ENCODE data around the gene ADAMTSL2.

Gene ADAMTSL2

GRCh38 chr9:133522073-133522910 lies 12.2 kb upstream of the ADAMTSL2 start:
- TF ChIP-seq CTCF (IDR thresholded peaks at IDR 0.05; ENCODE audit: unreplicated experiment in 3 of 3), result no peak
- peak overlapping the region in 2 of 3 experiments; percentile 87 to 91 for H3K27ac Mint-ChIP-seq
- H3K27me3 Mint-ChIP-seq (ENCODE audit: low read depth), result peaks cover 4% of the 10 kb centered on the region
- H3K36me3 Mint-ChIP-seq (ENCODE audit: low read depth), result no peaks in the 10 kb centered on the region
- H3K4me1 Mint-ChIP-seq, result peaks cover 70% of the 10 kb centered on the region
- no peaks in the 10 kb centered on the region for H3K9me3 Mint-ChIP-seq
- peak overlapping the region; percentile 26 to 89 (median 85) for H3K4me3 Mint-ChIP-seq

- peak overlapping the region; percentile 65 to 89 (median 85) for H3K4me3 Mint-ChIP-seq
- no peaks in the 10 kb centered on the region for H3K36me3 Mint-ChIP-seq (ENCODE audit: low read depth)
- H3K27ac Mint-ChIP-seq, result peak overlapping the region; percentile 84 to 97 (median 87)
- TF ChIP-seq CTCF (IDR thresholded peaks at IDR 0.05; ENCODE audit: unreplicated experiment in 3 of 3), result no peak
- peaks cover 77% of the 10 kb centered on the region for H3K4me1 Mint-ChIP-seq
- H3K27me3 Mint-ChIP-seq (ENCODE audit: low read depth), result peaks cover 4% of the 10 kb centered on the region
- no peaks in the 10 kb centered on the region for H3K9me3 Mint-ChIP-seq
These were observed 11.4 kb upstream of the ADAMTSL2 start for GRCh38 chr9:133523106-133523505.

DNA sequence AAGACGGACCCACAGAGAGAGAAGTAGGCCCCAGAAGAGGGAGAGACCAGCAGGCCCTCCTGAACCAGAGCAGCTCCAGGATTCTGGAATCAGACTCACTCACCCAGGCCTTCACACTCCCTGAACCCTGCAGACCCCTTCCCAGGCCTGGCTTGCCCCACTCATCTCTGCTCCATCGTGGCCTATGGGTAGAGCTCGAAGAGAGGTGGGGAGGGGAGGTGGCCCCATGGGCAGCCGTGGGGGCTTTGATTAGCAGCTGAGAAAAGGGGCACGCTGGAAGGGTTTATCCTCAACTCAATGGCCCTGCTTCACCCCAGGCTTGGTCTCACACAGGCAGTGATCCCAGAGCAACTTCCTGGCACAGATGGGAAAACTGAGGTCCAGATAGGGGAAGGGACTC lies 10.4 kb upstream of the ADAMTSL2 start:
- peak overlapping the region; percentile 84 to 97 (median 87) for H3K27ac Mint-ChIP-seq

DNA sequence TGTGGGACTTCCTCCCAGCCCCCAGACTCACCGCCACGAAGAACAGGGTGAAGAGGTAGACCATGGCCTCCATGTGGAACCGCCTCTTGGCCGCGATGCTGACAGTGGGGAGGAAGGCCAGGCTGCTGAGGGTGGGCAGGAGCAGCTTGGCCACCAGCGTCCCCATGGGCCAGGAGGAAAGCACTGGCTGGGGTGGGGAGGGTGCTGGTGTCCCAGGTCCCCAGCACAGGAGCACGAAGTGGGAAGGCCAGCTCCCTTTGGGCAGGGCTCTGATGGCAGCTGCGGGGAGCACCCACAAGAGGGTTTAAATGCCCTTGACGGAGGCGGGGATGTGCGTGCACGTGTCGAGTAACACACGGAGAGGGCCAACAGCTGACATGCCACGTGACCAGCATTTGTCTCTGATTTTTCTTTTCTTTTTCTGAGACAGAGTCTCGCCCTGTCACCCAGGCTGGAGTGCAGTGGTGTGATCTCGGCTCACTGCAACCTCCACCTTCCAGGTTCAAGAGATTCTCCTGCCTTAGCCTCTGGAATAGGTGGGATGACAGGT lies 9.8 kb upstream of the ADAMTSL2 start, which contains the start of gene MYMK:
MYMK (minus strand) TSS at position 281 of the 550 bp plus-strand sequence; CDS start at position 166, 115 bp downstream.
- peak within 1 kb of the TSS; percentile 97 to 99 (median 98) for H3K27ac Mint-ChIP-seq
- H3K9me3 Mint-ChIP-seq, result no peaks in the 10 kb centered on the region
- peak within 1 kb of the TSS; percentile 65 to 89 (median 85) for H3K4me3 Mint-ChIP-seq
- peaks cover 8% of the 10 kb centered on the region for H3K27me3 Mint-ChIP-seq (ENCODE audit: low read depth)
- H3K36me3 Mint-ChIP-seq (ENCODE audit: low read depth), result no peaks in the 10 kb centered on the region
- H3K4me1 Mint-ChIP-seq, result peaks cover 81% of the 10 kb centered on the region
- no peak for TF ChIP-seq CTCF (IDR thresholded peaks at IDR 0.05; ENCODE audit: unreplicated experiment in 3 of 3)

More for the DNA sequence above, 10.4 kb upstream of the ADAMTSL2 start:
- H3K9me3 Mint-ChIP-seq, result no peaks in the 10 kb centered on the region
- H3K4me3 Mint-ChIP-seq, result peak overlapping the region; percentile 65 to 89 (median 85)
- H3K36me3 Mint-ChIP-seq (ENCODE audit: low read depth), result no peaks in the 10 kb centered on the region
- peaks cover 80% of the 10 kb centered on the region for H3K4me1 Mint-ChIP-seq
- H3K27me3 Mint-ChIP-seq (ENCODE audit: low read depth), result peaks cover 4% of the 10 kb centered on the region
- TF ChIP-seq CTCF (IDR thresholded peaks at IDR 0.05; ENCODE audit: unreplicated experiment in 3 of 3), result no peak

DNA sequence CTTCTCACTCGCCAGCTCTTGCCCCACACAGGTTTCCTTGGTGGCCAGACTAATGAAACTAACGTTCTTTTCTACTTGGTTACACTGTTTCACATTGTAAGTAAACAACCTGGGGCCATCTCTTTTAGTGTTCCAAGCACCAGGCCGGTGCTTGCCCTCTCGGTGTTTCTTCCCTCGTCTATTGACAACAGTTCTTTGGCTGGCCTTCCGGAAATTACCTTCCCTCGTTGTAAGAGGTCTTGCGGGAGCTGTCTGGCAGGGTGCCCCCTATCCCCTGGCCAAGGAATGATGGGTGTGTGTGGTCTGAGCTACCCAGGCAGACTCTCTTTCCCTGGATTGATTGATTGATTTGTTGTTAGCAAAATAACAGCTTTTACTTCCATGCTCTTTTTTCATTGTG lies 8.8 kb upstream of the ADAMTSL2 start:
- peaks cover 8% of the 10 kb centered on the region for H3K27me3 Mint-ChIP-seq (ENCODE audit: low read depth)
- H3K4me3 Mint-ChIP-seq, result peak overlapping the region; percentile 18 to 89 (median 67)
- H3K4me1 Mint-ChIP-seq, result peaks cover 82% of the 10 kb centered on the region
- no peak for TF ChIP-seq CTCF (IDR thresholded peaks at IDR 0.05; ENCODE audit: unreplicated experiment in 3 of 3)
- no peaks in the 10 kb centered on the region for H3K36me3 Mint-ChIP-seq (ENCODE audit: low read depth)
- H3K27ac Mint-ChIP-seq, result peak overlapping the region; percentile 97 to 99 (median 98)
- no peaks in the 10 kb centered on the region for H3K9me3 Mint-ChIP-seq
